Neural progenitor cell (in vitro differentiated cells): ENCODE measurements around the gene TRAPPC3. TPM values are rescaled to one million over a fixed set of nuclear protein-coding genes. Genes with fewer than 3 reads are reported as not detected.
A peak's percentile ranks its signal among the peaks of the same experiment; 100 is the strongest.

Source experiments
- DNase-seq: peaks from one replicate; pipeline ENCODE4 v3.0.0-alpha.2; 2016; ENCODE audit warnings: low spot score
- H2AFZ ChIP-seq: fragments of 200-600 bp; sonication (generic); replicated peaks from 2 replicates; pipeline ENCODE4 v1.6.1; 2016; ENCODE audit warnings: antibody characterized with exemption
- H3F3A ChIP-seq: fragments of 200-600 bp; sonication (generic); 2 replicates; pipeline ENCODE4 v1.6.1; 2016; ENCODE audit warnings: antibody characterized with exemption, low read depth
- H3K27ac ChIP-seq: fragments of 200-600 bp; sonication (generic); 2 replicates; pipeline ENCODE4 v1.5.1; 2016; ENCODE audit warnings: mild to moderate bottlenecking
- H3K27me3 ChIP-seq: fragments of 200-600 bp; sonication (generic); 2 replicates; pipeline ENCODE4 v1.6.1; 2016; ENCODE audit warnings: mild to moderate bottlenecking, moderate library complexity
- H3K36me3 ChIP-seq: fragments of 200-600 bp; sonication (generic); 2 replicates; pipeline ENCODE4 v1.5.1; 2016
- H3K4me1 ChIP-seq: fragments of 200-600 bp; sonication (generic); 2 replicates; pipeline ENCODE4 v1.6.1; 2016; ENCODE audit warnings: mixed run types
- H3K4me2 ChIP-seq: fragments of 200-600 bp; sonication (generic); 2 replicates; pipeline ENCODE4 v1.6.1; 2016
- H3K4me3 ChIP-seq: fragments of 200-600 bp; sonication (generic); 2 replicates; pipeline ENCODE4 v1.5.1; 2016
- H3K79me2 ChIP-seq: fragments of 200-600 bp; sonication (generic); 2 replicates; pipeline ENCODE4 v1.6.1; 2016; ENCODE audit warnings: low read depth
- H3K9ac ChIP-seq: fragments of 200-600 bp; sonication (generic); 2 replicates; pipeline ENCODE4 v1.6.1; 2016
- H3K9me3 ChIP-seq: fragments of 200-600 bp; sonication (generic); 2 replicates; pipeline ENCODE4 v1.5.1; 2016; ENCODE audit warnings: low read depth
- H4K20me1 ChIP-seq: fragments of 200-600 bp; sonication (generic); 2 replicates; pipeline ENCODE4 v1.6.1; 2016; ENCODE audit warnings: low read depth
- H3K27ac Mint-ChIP-seq: 3 replicates; pipeline ENCODE4 v1.8.0; 2021; ENCODE audit warnings: mixed read lengths
- H3K27me3 Mint-ChIP-seq: 2 replicates; pipeline ENCODE4 v1.8.0; 2022; ENCODE audit warnings: low read depth, mild to moderate bottlenecking, inconsistent platforms, moderate library complexity, mixed read lengths; ENCODE audit not compliant: insufficient read depth
- H3K36me3 Mint-ChIP-seq: 3 replicates; pipeline ENCODE4 v1.8.0; 2021; ENCODE audit warnings: mixed read lengths
- H3K4me1 Mint-ChIP-seq: 3 replicates; pipeline ENCODE4 v1.8.0; 2021; ENCODE audit warnings: mixed read lengths
- H3K4me3 Mint-ChIP-seq: 3 replicates; pipeline ENCODE4 v1.8.0; 2021; ENCODE audit warnings: mild to moderate bottlenecking, moderate library complexity, mixed read lengths
- H3K9me3 Mint-ChIP-seq: 3 replicates; pipeline ENCODE4 v1.8.0; 2020; ENCODE audit warnings: mixed read lengths
- EZH2 ChIP-seq: fragments of 200-600 bp; sonication (generic); IDR thresholded peaks from 2 replicates; pipeline ENCODE4 v1.6.1; 2017; ENCODE audit warnings: antibody characterized with exemption, mild to moderate bottlenecking, moderate library complexity
- EZH2phosphoT487 ChIP-seq: fragments of 200-600 bp; sonication (generic); IDR thresholded peaks from 2 replicates; pipeline ENCODE4 v1.6.1; 2017; ENCODE audit warnings: antibody characterized with exemption
- total RNA-seq: library from RNA; depleted of rRNA; stranded (reverse); fragments of >200 nt; gene quantifications from 2 replicates; pipeline ENCODE4 v1.2.3, GENCODE V29; 2015; ENCODE audit warnings: low replicate concordance
- TF ChIP-seq, protein P1 (sequence below): fragments of 200-600 bp; sonication (generic); IDR thresholded peaks from 2 replicates; pipeline ENCODE4 v1.5.1; 2017; ENCODE audit warnings: antibody characterized with exemption, mild to moderate bottlenecking

TRAPPC3 gene
- total RNA-seq, 1 donor from 2014 or later, result 44.9 TPM

DNA sequence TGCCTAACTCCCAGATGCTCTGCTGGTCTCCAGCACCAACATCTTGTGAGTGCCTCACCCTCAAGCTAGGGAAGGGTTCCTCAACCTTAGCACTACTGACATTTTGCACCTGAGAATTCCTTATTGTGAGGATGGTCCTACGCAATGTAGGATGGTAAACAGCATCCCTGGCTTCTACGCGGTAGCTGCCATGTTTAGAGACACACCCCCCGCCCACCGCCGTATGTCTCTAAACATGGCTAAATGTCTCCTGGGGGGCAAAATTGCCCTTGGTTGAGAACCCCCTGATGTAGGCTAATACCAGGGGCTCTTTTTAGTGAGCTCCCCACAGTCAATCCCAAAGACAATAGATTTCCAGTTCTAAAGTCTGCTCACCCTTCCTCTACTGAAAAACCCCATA lies 4.2 kb upstream of the TRAPPC3 start:
- Histone ChIP-seq H2AFZ (no peak overlapping the region), H3K4me1 (peaks cover 40% of the 10 kb centered on the region), H4K20me1 (peaks cover 16% of the 10 kb centered on the region), H3K27me3 (peaks cover 15% of the 10 kb centered on the region), H3K79me2 (peaks cover 21% of the 10 kb centered on the region), H3K27ac (no peak overlapping the region), H3F3A (peaks cover 63% of the 10 kb centered on the region), H3K9ac (no peak overlapping the region), H3K4me3 (no peak overlapping the region), H3K9me3 (no peaks in the 10 kb centered on the region), H3K36me3 (no peaks in the 10 kb centered on the region), H3K4me2 (no peak overlapping the region)
- Mint-ChIP-seq H3K36me3 (peaks cover 9% of the 10 kb centered on the region), H3K9me3 (no peaks in the 10 kb centered on the region), H3K4me3 (no peak overlapping the region), H3K27me3 (peaks cover 9% of the 10 kb centered on the region), H3K27ac (peak overlapping the region; percentile 70), H3K4me1 (peaks cover 66% of the 10 kb centered on the region)
- DNase-seq, result no peak
- TF ChIP-seq, protein P1, sequence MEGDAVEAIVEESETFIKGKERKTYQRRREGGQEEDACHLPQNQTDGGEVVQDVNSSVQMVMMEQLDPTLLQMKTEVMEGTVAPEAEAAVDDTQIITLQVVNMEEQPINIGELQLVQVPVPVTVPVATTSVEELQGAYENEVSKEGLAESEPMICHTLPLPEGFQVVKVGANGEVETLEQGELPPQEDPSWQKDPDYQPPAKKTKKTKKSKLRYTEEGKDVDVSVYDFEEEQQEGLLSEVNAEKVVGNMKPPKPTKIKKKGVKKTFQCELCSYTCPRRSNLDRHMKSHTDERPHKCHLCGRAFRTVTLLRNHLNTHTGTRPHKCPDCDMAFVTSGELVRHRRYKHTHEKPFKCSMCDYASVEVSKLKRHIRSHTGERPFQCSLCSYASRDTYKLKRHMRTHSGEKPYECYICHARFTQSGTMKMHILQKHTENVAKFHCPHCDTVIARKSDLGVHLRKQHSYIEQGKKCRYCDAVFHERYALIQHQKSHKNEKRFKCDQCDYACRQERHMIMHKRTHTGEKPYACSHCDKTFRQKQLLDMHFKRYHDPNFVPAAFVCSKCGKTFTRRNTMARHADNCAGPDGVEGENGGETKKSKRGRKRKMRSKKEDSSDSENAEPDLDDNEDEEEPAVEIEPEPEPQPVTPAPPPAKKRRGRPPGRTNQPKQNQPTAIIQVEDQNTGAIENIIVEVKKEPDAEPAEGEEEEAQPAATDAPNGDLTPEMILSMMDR, result no peak
- TF ChIP-seq EZH2phosphoT487 (no peak), EZH2 (no peak)

DNA sequence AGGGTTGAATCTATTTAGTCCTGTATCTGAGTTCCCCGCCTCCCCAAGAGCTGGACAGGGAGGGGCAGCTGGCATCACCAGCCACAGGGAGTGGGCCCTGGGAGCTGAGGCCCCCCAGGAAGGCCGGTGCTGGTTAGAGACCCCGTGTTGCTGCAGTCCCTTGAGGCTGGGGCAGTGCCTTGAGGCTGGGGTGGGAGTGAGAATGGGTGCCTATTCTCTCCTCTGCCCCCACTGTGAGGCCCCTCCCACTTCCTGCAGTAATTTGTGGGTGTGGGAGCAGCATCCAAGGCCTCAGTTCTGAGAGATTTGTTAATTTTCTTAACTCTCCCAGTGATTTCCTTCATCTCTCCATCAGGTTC lies 2.5 kb upstream of the TRAPPC3 start:
- Histone ChIP-seq H3F3A (peaks cover 56% of the 10 kb centered on the region), H2AFZ (no peak overlapping the region), H3K36me3 (no peaks in the 10 kb centered on the region), H3K27ac (no peak overlapping the region), H3K9me3 (no peaks in the 10 kb centered on the region), H4K20me1 (no peaks in the 10 kb centered on the region), H3K9ac (no peak overlapping the region), H3K4me1 (peaks cover 29% of the 10 kb centered on the region), H3K4me2 (no peak overlapping the region), H3K4me3 (no peak overlapping the region), H3K27me3 (peaks cover 15% of the 10 kb centered on the region), H3K79me2 (peaks cover 19% of the 10 kb centered on the region)
- no peak for DNase-seq
- H3K9me3 Mint-ChIP-seq, result peaks cover 1% of the 10 kb centered on the region
- H3K27ac Mint-ChIP-seq, result no peak overlapping the region
- TF ChIP-seq EZH2phosphoT487 (no peak), EZH2 (no peak)
- TF ChIP-seq, protein P1, result no peak
- peaks cover 56% of the 10 kb centered on the region for H3K4me1 Mint-ChIP-seq
- peak overlapping the region; percentile 53 for H3K4me3 Mint-ChIP-seq
- peaks cover 9% of the 10 kb centered on the region for H3K27me3 Mint-ChIP-seq
- H3K36me3 Mint-ChIP-seq, result peaks cover 6% of the 10 kb centered on the region

DNA sequence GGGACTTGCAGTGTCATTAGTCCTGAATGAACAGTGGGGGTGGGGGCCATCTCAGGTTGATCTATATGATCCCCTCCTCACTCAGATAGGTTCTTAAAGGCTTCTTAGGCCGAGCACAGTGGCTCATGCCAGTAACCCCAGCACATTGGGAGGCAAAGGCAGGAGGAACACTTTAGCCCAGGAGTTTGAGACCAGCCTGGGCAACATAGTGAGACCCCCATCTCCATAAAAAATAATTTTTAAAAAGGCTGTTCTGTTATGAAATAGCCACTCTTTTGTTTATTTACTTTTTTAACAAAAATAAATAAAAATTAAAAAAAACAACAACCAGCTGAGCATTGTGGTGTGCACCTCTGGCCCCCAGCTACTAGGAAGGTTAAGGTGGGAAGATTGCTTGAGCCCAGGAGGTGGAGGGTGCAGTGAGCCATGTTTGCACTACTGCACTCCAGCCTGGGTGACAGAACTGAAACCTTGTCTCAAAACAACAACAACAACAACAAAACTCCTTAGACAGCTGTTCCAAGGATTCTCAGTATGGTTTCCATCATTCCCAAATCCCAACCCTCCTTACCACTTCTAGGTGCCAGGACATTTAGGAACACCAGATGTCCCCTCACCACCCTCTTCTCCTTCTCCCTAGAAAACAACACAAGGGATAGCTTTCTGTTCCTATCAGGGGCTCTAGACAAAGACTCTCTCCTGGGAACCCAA lies 2.0 kb upstream of the TRAPPC3 start:
- Histone ChIP-seq H2AFZ (no peak overlapping the region), H3K4me2 (peak overlapping the region; percentile 48), H3K9me3 (no peaks in the 10 kb centered on the region), H3K27me3 (peaks cover 15% of the 10 kb centered on the region), H3K27ac (no peak overlapping the region), H3K4me1 (peaks cover 29% of the 10 kb centered on the region), H3F3A (peaks cover 50% of the 10 kb centered on the region), H3K4me3 (no peak overlapping the region), H3K36me3 (no peaks in the 10 kb centered on the region), H3K9ac (no peak overlapping the region), H3K79me2 (peaks cover 19% of the 10 kb centered on the region), H4K20me1 (no peaks in the 10 kb centered on the region)
- Mint-ChIP-seq H3K27ac (peak overlapping the region; percentile 95), H3K4me3 (peak overlapping the region; percentile 94), H3K4me1 (peaks cover 56% of the 10 kb centered on the region), H3K9me3 (peaks cover 2% of the 10 kb centered on the region), H3K27me3 (peaks cover 9% of the 10 kb centered on the region), H3K36me3 (peaks cover 9% of the 10 kb centered on the region)
- no peak for DNase-seq
- TF ChIP-seq EZH2phosphoT487, result no peak
- TF ChIP-seq, protein P1, result no peak
- no peak for TF ChIP-seq EZH2
